Smooth muscle cell (in vitro differentiated cells): ENCODE results near the gene CDH2. TPM values are rescaled to one million over a fixed set of nuclear protein-coding genes. Genes with fewer than 3 reads are reported as not detected.

Experiments used
- DNase-seq: peaks from one replicate; lab custom pipeline; 2025; ENCODE audit not compliant: unreplicated experiment; lab: John Stamatoyannopoulos, UW
- H2AFZ ChIP-seq: fragments of 200-600 bp; sonication (generic); 2 replicates; pipeline ENCODE4 v1.6.0; 2016; ENCODE audit warnings: antibody characterized with exemption, low read depth, mild to moderate bottlenecking
- H3F3A ChIP-seq: fragments of 200-600 bp; sonication (generic); 2 replicates; pipeline ENCODE4 v1.6.0; 2017; ENCODE audit warnings: antibody characterized with exemption, low read depth
- H3K27ac ChIP-seq: fragments of 200-600 bp; sonication (generic); 2 replicates; pipeline ENCODE4 v1.5.1; 2016; ENCODE audit warnings: low read depth, mild to moderate bottlenecking
- H3K27me3 ChIP-seq: fragments of 200-600 bp; sonication (generic); 2 replicates; pipeline ENCODE4 v1.6.1; 2016; ENCODE audit warnings: low read depth, mild to moderate bottlenecking
- H3K36me3 ChIP-seq: fragments of 200-600 bp; sonication (generic); 2 replicates; pipeline ENCODE4 v1.5.1; 2016; ENCODE audit warnings: low read depth
- H3K4me1 ChIP-seq: fragments of 200-600 bp; sonication (generic); 2 replicates; pipeline ENCODE4 v1.5.1; 2016; ENCODE audit warnings: low read depth
- H3K4me2 ChIP-seq: fragments of 200-600 bp; sonication (generic); 2 replicates; pipeline ENCODE4 v1.6.0; 2016; ENCODE audit warnings: mild to moderate bottlenecking
- H3K4me3 ChIP-seq: fragments of 200-600 bp; sonication (generic); 2 replicates; pipeline ENCODE4 v1.5.1; 2016; ENCODE audit warnings: mild to moderate bottlenecking
- H3K79me2 ChIP-seq: fragments of 200-600 bp; sonication (generic); 2 replicates; pipeline ENCODE4 v1.6.0; 2016; ENCODE audit warnings: low read depth, mild to moderate bottlenecking
- H3K9ac ChIP-seq: fragments of 200-600 bp; sonication (generic); 2 replicates; pipeline ENCODE4 v1.6.0; 2016; ENCODE audit warnings: low read depth
- H3K9me3 ChIP-seq: fragments of 200-600 bp; sonication (generic); replicated peaks from 2 replicates; pipeline ENCODE4 v1.5.1; 2016; ENCODE audit warnings: low read depth
- H4K20me1 ChIP-seq: fragments of 200-600 bp; sonication (generic); 2 replicates; pipeline ENCODE4 v1.6.0; 2016; ENCODE audit warnings: low read depth
- CTCF ChIP-seq: fragments of 200-600 bp; sonication (generic); IDR thresholded peaks from 2 replicates; pipeline ENCODE4 v1.5.1; 2017; ENCODE audit warnings: borderline replicate concordance, mild to moderate bottlenecking, antibody characterized with exemption; ENCODE audit not compliant: insufficient read depth, poor library complexity, severe bottlenecking
- WGBS: methylation state at CpG from one replicate; pipeline ENCODE4 v1.1.7; 2016; ENCODE audit warnings: low lambda C conversion rate; 5-methylcytosine and 5-hydroxymethylcytosine counted together
- polyA plus RNA-seq: library from polyadenylated mRNA; unstranded; fragments of >200 nt; fragmentation: Nextera tagmentation; extraction: Ambion mirVana; gene quantifications from 2 replicates; pipeline ENCODE4 v1.2.1, GENCODE V29; 2016
- total RNA-seq: library from RNA; depleted of rRNA; stranded (reverse); fragments of >200 nt; gene quantifications from 2 replicates; pipeline ENCODE4 v1.2.3, GENCODE V29; 2014

The CDH2 gene
- total and polyA plus RNA-seq, 2 experiments from 2014 or later, result 132 to 251 TPM

- H3K4me1 ChIP-seq, result peaks cover 24% of the 10 kb centered on the region
- no peak overlapping the region for H3K27ac ChIP-seq
- no peaks in the 10 kb centered on the region for H3K27me3 ChIP-seq
- DNase-seq, result no peak
- no peak overlapping the region for H2AFZ ChIP-seq
- no peak overlapping the region for H3K4me2 ChIP-seq
- 57% methylated on average over 3 of the region's 3 CpGs for WGBS
- H3K9ac ChIP-seq, result no peak overlapping the region
- no peaks in the 10 kb centered on the region for H3K79me2 ChIP-seq
- H4K20me1 ChIP-seq, result no peaks in the 10 kb centered on the region
- H3K4me3 ChIP-seq, result no peak overlapping the region
- TF ChIP-seq CTCF, result no peak
- H3K9me3 ChIP-seq, result no peaks in the 10 kb centered on the region
- no peaks in the 10 kb centered on the region for H3F3A ChIP-seq
- H3K36me3 ChIP-seq, result no peaks in the 10 kb centered on the region
These were observed 273.0 kb downstream of the CDH2 start for GRCh38 chr18:27903906-27904305.

GRCh38 chr18:27901424-27902226 lies 275.3 kb downstream of the CDH2 start:
- no peak overlapping the region for H2AFZ ChIP-seq
- H3K4me3 ChIP-seq, result no peak overlapping the region
- no peak overlapping the region for H3K27ac ChIP-seq
- H3K4me2 ChIP-seq, result no peak overlapping the region
- no peaks in the 10 kb centered on the region for H3K79me2 ChIP-seq
- no peaks in the 10 kb centered on the region for H3K27me3 ChIP-seq
- 81% methylated on average over 4 of the region's 4 CpGs for WGBS
- no peaks in the 10 kb centered on the region for H3K9me3 ChIP-seq
- no peaks in the 10 kb centered on the region for H3K36me3 ChIP-seq
- no peak for TF ChIP-seq CTCF
- no peaks in the 10 kb centered on the region for H4K20me1 ChIP-seq
- DNase-seq, result no peak
- H3K4me1 ChIP-seq, result peaks cover 24% of the 10 kb centered on the region
- no peak overlapping the region for H3K9ac ChIP-seq
- no peaks in the 10 kb centered on the region for H3F3A ChIP-seq
